22Rv1 (cell line): ENCODE measurements around the gene TRPV4.
A peak's percentile ranks its signal among the peaks of the same experiment; 100 is the strongest.

ENCODE experiments used
- H3K27ac ChIP-seq: fragments of 450-650 bp; 2 replicates; pipeline ENCODE4 v1.5.1; 2017
- CTCF ChIP-seq: fragments of 450-650 bp; IDR thresholded peaks from 2 replicates; pipeline ENCODE4 v1.5.1; 2017; ENCODE audit warnings: mild to moderate bottlenecking
- ZFX ChIP-seq: fragments of 450-650 bp; IDR thresholded peaks from 2 replicates; pipeline ENCODE4 v1.6.1; 2017; ENCODE audit warnings: antibody characterized with exemption, borderline replicate concordance

The TRPV4 gene

GRCh38 chr12:109770861-109771670 lies 62.1 kb downstream of the TRPV4 start:
- no peak for TF ChIP-seq CTCF
- TF ChIP-seq ZFX: no peak
- H3K27ac ChIP-seq: 0 out of 2 replicates have a peak overlapping the region, but pooled peaks have one; percentile 4

- TF ChIP-seq ZFX (no peak), CTCF (no peak)
- H3K27ac ChIP-seq: no peak overlapping the region
Observed at GRCh38 chr12:109770104-109770860, 62.9 kb downstream of the TRPV4 start.

- TF ChIP-seq CTCF (no peak), ZFX (no peak)
- H3K27ac ChIP-seq: no peak overlapping the region
Observed at GRCh38 chr12:109768901-109769670, 64.1 kb downstream of the TRPV4 start.

- TF ChIP-seq ZFX (no peak), CTCF (no peak)
- no peak overlapping the region for H3K27ac ChIP-seq
Observed at GRCh38 chr12:109767991-109768900, 65.0 kb downstream of the TRPV4 start.

GRCh38 chr12:109767456-109767855 lies 65.7 kb downstream of the TRPV4 start:
- TF ChIP-seq CTCF: no peak
- H3K27ac ChIP-seq: no peak overlapping the region

- no peak for TF ChIP-seq ZFX
- no peak for TF ChIP-seq CTCF
- no peak overlapping the region for H3K27ac ChIP-seq
Observed at GRCh38 chr12:109766251-109766778, 66.9 kb downstream of the TRPV4 start.
